Fibroblast of lung (primary cell): ENCODE data around the gene APOA5.
"Not testable (repeated sequence)": the region's sequence is repeated elsewhere in the genome, so short reads cannot be mapped to it uniquely, and the experiment has no call there.

Experiments
- CTCF ChIP-seq, 2 donors: IDR thresholded peaks in 1 of 2; conservative IDR thresholded peaks in 1 of 2; 1 replicate in 1 of 2; 2 replicates in 1 of 2; pipeline ENCODE4 v1.5.1; 2011 to 2012; ENCODE audit warnings: low read length in 2 of 2, control low read depth in 1 of 2, inconsistent platforms in 1 of 2, low read depth in 1 of 2, mild to moderate bottlenecking in 1 of 2
- EZH2 ChIP-seq: IDR thresholded peaks from 2 replicates; pipeline ENCODE4 v1.5.1; 2012; ENCODE audit warnings: low read length, control low read depth, mild to moderate bottlenecking; ENCODE audit errors: missing control alignments

GRCh38 chr11:116801662-116802061, 10.0 kb upstream of the APOA5 start:
- TF ChIP-seq CTCF (conservative IDR thresholded peaks at IDR 0.05 in 1 of 2, IDR thresholded peaks at IDR 0.05 in 1 of 2; ENCODE audit: low read depth in 1 of 2, low read length in 2 of 2); EZH2: not testable (repeated sequence)
